A673 (cell line): ENCODE measurements around the gene GEMIN4. TPM values are rescaled to one million over a fixed set of nuclear protein-coding genes. Genes with fewer than 3 reads are reported as not detected.

Experiments used
- BruUV-seq: library from RNA; stranded (reverse); fragments of 400-500 nt; replicated peaks from 2 replicates; lab custom pipeline; 2021; lab: Mats Ljungman, UMichigan
- CTCF ChIA-PET: fragments of 300-600 bp; sonication (Branson Sonifier 250); formaldehyde crosslinking; loops from one replicate; lab custom pipeline; 2022; ENCODE audit warnings: antibody characterized with exemption; lab: Charles Lee
- POLR2A ChIA-PET: fragments of 300-600 bp; sonication (Branson Sonifier 250); formaldehyde crosslinking; loops from one replicate; lab custom pipeline; 2022; ENCODE audit warnings: antibody characterized with exemption; ENCODE audit not compliant: low non-redundant PET; lab: Charles Lee
- DNase-seq: peaks from one replicate; pipeline ENCODE4 v3.0.0-alpha.2; 2015; ENCODE audit warnings: low spot score
- H3K27ac ChIP-seq: fragments of 200-600 bp; sonication (generic); 2 replicates; pipeline ENCODE4 v1.5.1; 2016; ENCODE audit warnings: mixed run types, low read depth, mild to moderate bottlenecking, mixed read lengths, antibody characterized with exemption, low read length; ENCODE audit not compliant: poor library complexity, severe bottlenecking
- H3K27me3 ChIP-seq: fragments of 200-600 bp; sonication (generic); replicated peaks from 2 replicates; pipeline ENCODE4 v1.6.1; 2017; ENCODE audit warnings: mixed run types, low read depth, mild to moderate bottlenecking, mixed read lengths, antibody characterized with exemption, low read length; ENCODE audit not compliant: insufficient read depth, poor library complexity
- H3K36me3 ChIP-seq: fragments of 200-600 bp; sonication (generic); 2 replicates; pipeline ENCODE4 v1.6.1; 2016; ENCODE audit warnings: mixed run types, mild to moderate bottlenecking, mixed read lengths, antibody characterized with exemption, low read length; ENCODE audit not compliant: insufficient read depth, poor library complexity, severe bottlenecking
- H3K4me1 ChIP-seq: fragments of 200-600 bp; sonication (generic); 2 replicates; pipeline ENCODE4 v1.6.1; 2017; ENCODE audit warnings: mixed run types, mild to moderate bottlenecking, mixed read lengths, antibody characterized with exemption, low read length; ENCODE audit not compliant: insufficient read depth, poor library complexity, severe bottlenecking
- H3K4me3 ChIP-seq: fragments of 200-600 bp; sonication (generic); 2 replicates; pipeline ENCODE4 v1.5.1; 2016; ENCODE audit warnings: low read depth, mixed run types, mild to moderate bottlenecking, mixed read lengths, low read length; ENCODE audit not compliant: poor library complexity, severe bottlenecking
- H3K9me3 ChIP-seq: fragments of 200-600 bp; sonication (generic); 2 replicates; pipeline ENCODE4 v1.6.1; 2016; ENCODE audit warnings: mixed run types, low read depth, mild to moderate bottlenecking, mixed read lengths, antibody characterized with exemption, low read length; ENCODE audit not compliant: poor library complexity, severe bottlenecking
- EZH2 ChIP-seq: fragments of 200-600 bp; sonication (generic); IDR thresholded peaks from 2 replicates; pipeline ENCODE4 v1.6.1; 2017; ENCODE audit warnings: borderline replicate concordance, low read depth, mild to moderate bottlenecking, mixed read lengths, antibody characterized with exemption, low read length; ENCODE audit not compliant: poor library complexity, severe bottlenecking
- intact Hi-C: fragments of 100-400 bp; cut with micrococcal nuclease; formaldehyde crosslinking; loops from one replicate; pipeline ENCODE4 v1.10.0; 2022; ENCODE audit not compliant: unreplicated experiment
- total RNA-seq: library from RNA; stranded (reverse); gene quantifications from 2 replicates; pipeline ENCODE4 v1.2.3, GENCODE V29; 2021
- TF ChIP-seq, protein P1 (sequence below): fragments of 300-800, 200-600 bp; sonication (generic); conservative IDR thresholded peaks from 2 replicates; pipeline ENCODE4 v1.5.1; 2017; ENCODE audit warnings: low read depth, mild to moderate bottlenecking, antibody characterized with exemption, low read length, moderate library complexity, mixed read lengths

Gene GEMIN4
- total RNA-seq, 1 experiment from 2014 or later = 58.7 TPM

- CTCF ChIA-PET = no interaction called here
- peaks cover 5% of the 10 kb centered on the region for H3K36me3 ChIP-seq
- no peak for DNase-seq
- POLR2A ChIA-PET = no interaction called here
- TF ChIP-seq EZH2 = no peak
- TF ChIP-seq, protein P1, sequence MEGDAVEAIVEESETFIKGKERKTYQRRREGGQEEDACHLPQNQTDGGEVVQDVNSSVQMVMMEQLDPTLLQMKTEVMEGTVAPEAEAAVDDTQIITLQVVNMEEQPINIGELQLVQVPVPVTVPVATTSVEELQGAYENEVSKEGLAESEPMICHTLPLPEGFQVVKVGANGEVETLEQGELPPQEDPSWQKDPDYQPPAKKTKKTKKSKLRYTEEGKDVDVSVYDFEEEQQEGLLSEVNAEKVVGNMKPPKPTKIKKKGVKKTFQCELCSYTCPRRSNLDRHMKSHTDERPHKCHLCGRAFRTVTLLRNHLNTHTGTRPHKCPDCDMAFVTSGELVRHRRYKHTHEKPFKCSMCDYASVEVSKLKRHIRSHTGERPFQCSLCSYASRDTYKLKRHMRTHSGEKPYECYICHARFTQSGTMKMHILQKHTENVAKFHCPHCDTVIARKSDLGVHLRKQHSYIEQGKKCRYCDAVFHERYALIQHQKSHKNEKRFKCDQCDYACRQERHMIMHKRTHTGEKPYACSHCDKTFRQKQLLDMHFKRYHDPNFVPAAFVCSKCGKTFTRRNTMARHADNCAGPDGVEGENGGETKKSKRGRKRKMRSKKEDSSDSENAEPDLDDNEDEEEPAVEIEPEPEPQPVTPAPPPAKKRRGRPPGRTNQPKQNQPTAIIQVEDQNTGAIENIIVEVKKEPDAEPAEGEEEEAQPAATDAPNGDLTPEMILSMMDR = no peak
- no peak overlapping the region for H3K4me3 ChIP-seq
- H3K9me3 ChIP-seq = no peaks in the 10 kb centered on the region
- H3K27ac ChIP-seq = no peak overlapping the region
- BruUV-seq = no TSS peak
- no peaks in the 10 kb centered on the region for H3K27me3 ChIP-seq
- intact Hi-C loops = no loop called here
- no peaks in the 10 kb centered on the region for H3K4me1 ChIP-seq
Measured at GRCh38 chr17:708132-708531, 43.9 kb downstream of the GEMIN4 start.

DNA sequence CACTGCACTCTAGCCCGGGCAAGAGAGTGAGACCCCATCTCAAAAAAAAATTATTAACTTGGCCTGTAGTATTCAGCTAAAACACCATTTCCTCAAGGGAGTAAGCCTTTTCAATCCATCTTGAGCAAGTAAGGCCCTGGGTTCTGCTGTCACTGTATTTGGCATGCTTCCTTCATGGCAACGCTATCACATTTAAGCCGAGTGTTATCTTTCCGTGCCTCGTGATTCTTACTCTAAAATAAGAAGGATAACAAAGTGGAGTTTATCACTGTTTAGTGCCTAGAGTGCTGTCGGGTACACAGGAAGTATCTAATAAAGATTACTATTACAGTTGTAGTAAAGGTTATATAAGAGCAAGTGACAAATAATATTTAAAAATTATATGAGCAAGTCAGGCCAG lies 46.2 kb downstream of the GEMIN4 start:
- no TSS peak for BruUV-seq
- Histone ChIP-seq H3K9me3 (no peaks in the 10 kb centered on the region), H3K36me3 (peaks cover 5% of the 10 kb centered on the region), H3K27ac (no peak overlapping the region), H3K27me3 (no peaks in the 10 kb centered on the region), H3K4me3 (no peak overlapping the region), H3K4me1 (no peaks in the 10 kb centered on the region)
- intact Hi-C loops = no loop called here
- TF ChIP-seq, protein P1 = no peak
- no peak for TF ChIP-seq EZH2
- ChIA-PET POLR2A (no interaction called here), CTCF (no interaction called here)
- no peak for DNase-seq

GRCh38 chr17:705011-705410 lies 47.1 kb downstream of the GEMIN4 start:
- no peak for TF ChIP-seq EZH2
- TF ChIP-seq, protein P1 = no peak
- Histone ChIP-seq H3K4me3 (no peak overlapping the region), H3K36me3 (peaks cover 5% of the 10 kb centered on the region), H3K27ac (no peak overlapping the region), H3K4me1 (no peaks in the 10 kb centered on the region), H3K9me3 (no peaks in the 10 kb centered on the region), H3K27me3 (no peaks in the 10 kb centered on the region)
- no peak for DNase-seq
- intact Hi-C loops = no loop called here
- no TSS peak for BruUV-seq
- POLR2A ChIA-PET = interaction anchor here (0.7 kb wide), 1 partner anchor 16 kb away, joined by 3 read pairs; no protein-coding TSS in a partner anchor
- CTCF ChIA-PET = interaction anchor here (1.4 kb wide), 1 partner anchor 292 kb away, joined by 3 read pairs; no protein-coding TSS in a partner anchor
